GM19463 (cell line): ENCODE data around the gene SMARCD3.

Source experiments
- ATAC-seq: cut with Tn5 transposase; IDR thresholded peaks from one replicate; pipeline ENCODE4 v1.9.1; 2021; ENCODE audit warnings: mild to moderate bottlenecking, moderate library complexity; ENCODE audit not compliant: unreplicated experiment

Gene SMARCD3

DNA sequence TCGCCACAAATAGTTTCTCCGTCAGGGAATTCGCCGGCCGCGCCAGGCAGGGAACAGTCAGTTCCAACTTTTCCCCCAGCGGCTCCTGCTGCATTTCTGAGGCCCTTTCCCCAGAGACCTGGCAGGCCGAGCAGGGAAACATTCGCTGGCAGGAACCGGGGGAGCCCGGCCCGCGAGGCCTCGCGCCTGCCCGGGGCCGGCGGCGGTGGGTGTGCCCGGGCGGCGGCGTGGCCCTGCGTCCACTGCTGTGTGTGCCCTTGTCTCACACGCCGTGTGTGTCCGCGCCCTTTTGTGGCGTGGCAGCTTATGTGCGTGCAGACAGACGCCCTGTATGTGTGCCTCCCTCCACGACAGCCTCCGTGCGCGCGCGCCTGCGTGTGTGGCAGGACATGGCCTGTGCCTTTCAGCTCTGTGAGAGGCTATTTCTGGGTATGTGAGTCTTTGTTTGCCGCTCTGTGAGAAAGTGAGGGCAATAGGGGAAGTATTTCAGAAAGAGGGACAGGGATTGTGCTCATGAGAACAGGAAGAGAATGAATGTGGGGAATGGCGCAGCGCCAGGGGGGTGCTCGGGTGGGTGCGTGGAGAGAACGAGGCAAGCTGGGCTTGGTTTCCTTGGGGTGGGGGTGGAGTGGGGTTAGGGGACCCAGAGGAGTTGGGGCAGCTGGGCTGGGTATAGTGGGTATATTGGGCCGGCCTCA lies 689 bp upstream of the SMARCD3 start:
- ATAC-seq = no peak

DNA sequence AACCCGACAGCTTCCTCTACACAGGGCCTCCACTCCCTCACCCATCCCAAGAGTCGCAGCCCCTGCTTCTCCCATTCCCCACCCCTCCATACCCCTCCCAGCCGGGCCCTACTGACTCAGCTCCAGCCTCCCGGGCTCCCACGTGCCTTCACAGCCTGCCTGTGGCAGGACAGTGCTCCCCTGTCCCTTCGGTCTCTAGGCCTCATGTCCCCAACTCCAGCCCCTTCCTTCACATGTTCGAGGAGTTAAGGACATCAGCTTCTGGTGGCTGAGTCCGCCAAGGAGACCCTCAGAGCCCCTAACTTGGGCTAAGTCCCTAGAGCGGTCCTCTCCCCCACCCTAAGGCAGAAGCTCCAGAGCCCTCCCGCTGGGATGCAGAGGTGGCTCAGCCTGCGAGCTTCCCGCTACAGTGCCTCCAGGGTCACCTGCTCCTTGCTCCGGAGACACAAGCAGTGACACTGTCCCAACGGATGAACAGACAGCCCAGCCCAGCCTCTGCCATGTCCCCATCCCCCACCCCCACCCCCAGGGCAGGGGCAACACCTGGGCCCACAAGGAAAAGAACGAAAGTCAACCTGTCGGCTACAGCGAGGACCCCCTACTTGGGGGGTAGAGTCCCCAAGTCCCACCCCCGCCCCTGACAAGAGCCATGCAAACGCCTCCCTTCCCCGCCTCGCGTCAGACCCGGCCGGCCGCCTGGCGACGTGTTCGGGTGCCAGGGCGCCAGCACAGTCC lies 716 bp downstream of the SMARCD3 start:
- ATAC-seq = no peak

DNA sequence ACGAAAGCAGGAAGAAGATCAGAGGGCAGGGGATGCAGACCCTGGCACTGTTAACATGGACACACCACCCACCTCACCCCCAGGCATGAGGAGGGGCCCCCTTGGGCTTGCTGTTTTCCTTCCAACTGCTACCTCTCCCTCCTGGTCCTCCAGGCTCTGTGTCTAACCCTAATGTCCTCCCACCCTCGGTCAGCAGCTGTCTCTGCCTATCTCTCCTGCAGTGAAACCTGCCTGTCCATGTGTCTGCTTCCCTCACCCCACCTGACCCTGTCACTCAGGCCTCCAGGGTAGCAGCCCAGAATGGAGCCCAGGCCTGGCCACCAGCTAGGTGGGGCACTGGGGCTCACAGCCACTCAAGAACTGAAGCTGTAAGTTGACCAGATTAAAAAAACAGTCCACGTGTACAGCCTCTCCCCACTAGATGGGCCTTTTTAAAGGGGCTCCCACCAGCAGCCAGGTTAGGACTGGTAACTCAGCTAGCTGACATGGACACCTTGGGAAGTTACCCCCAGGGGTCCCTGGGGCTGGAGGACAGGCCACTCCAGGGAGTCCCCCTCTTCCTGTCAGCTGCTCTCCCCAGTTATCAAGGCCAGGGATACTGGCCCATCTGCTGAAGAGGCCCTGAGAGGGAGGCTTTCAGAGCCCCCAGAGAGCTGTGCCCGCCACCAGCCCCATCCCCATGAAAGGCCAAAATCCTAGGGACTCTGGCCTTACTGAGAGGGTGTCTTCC lies 1.5 kb downstream of the SMARCD3 start:
- ATAC-seq = no peak

DNA sequence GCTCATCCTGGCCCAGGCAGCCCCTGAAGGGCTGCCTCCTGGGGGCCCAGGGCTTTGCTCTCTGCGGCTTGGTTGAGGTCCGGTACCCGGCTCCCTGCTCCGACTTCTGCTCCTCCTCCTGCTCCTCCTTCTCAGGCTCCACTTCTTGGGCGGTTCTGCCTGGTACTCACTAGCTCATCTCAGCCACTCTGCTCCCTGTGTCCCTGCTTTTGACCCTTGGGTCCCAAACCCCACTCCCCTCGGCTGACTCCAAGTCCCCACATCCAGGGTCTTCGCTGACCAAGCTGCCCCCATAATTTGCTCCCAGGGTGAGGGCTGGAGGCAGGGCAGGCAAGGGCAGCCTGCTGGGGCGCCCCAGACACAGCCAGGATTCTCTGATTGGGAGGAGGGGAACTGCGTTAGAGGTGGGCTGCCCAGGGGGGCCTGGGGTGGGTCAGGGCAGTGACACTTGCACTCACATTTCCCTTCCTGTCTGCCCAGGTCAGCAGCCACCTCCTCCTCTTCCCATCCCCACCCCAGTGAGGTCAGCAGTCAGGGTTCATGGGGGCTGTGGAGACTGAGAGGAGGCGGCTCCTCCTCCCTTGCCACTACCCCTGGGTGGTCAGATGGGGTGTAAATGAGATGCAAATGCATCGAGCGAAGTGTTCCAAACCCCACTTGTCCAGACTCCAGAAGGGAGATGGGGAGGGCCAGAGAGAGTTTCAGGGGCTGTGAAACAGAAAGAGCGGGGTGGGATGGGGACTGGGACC lies 2.2 kb downstream of the SMARCD3 start:
- no peak for ATAC-seq

DNA sequence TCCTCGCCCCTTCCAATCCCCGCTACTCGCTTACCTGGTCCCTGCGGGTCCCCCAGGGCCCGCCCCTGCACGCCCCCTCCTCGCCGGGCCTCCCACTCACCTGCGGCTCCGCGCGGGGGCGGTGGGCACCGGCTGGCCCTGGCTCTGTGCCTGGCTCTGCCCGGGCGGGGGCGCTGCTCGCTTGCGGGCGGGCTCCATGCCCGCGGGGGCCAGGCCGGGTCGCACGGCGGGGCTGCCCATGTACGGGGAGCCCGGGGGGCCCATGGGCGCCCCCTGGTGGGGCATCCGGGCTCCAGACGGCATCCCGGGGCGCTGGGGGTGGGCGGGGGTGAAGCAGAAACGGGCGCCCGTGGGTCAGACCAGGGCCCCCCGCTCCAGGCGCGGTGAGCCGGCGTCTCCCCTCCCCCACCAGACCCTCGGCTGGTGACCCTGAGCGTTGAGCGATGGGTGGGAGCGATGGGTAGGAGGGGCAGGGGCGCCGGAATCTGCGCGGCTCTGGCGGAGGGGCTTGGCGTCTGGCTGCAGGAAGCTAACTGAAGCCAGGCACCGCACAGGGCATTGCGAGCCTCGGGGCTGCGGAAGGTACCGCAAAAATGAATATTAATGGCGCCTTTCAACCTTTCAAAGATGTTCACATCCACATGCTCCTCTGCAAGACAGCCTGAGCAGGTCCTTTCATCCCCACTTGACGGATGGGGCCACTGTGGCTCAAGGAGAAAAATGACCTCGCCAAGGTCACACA lies 3.0 kb downstream of the SMARCD3 start:
- peak; percentile 50 for ATAC-seq

DNA sequence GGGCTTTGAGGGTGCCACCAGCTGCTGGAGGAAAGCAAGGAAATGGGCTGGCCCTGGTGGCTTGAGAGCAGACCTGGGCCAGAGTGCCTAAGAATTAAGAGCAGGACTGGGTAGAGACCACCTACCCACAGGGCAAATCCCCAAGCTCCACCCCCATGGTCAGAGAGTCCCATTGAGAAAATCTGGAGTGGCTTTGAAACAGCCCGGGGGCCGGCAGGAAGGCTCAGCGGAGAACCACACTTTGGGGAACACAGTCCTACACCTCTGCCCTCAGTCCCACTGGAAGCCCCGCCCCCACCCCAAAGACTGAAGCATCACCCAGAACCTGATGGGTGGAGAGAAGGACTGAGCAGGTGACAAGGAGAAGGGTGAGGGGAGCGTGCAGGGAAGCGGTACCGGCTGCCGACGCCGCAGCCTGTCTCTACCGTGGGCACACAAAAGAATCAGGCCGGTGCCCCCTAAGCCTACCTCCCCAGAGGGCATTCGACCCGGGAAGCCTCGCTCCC lies 3.6 kb downstream of the SMARCD3 start:
- ATAC-seq = peak; percentile 3

DNA sequence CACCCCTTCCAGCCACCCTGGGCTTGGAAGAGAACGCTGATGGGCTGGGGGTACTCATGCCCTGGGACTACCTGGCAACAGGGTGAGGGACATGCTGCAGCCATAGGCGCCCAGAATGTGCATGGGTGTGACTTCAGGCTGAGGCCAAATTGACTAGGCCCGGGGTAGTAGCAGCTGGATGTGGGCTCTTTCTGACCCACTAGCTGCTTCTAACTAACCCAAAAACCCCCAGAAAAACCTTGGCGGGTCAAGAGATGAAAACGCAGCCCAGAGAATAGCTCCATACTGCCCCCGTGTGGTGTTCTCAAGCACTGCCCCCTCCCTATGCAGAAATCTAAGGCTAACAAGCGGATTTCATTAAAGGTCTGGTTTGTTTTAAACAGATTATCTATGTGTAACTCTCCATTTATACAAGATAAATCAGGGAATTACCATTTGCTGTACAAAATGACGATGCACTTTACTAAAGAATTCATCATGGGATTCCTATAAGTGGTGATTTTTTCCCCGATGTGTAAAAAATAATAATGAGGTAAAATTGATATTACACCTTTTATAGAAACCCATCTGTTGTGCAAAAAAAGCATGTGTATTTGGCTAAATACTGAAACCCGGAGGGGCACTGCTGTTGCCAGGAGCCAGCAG lies 4.2 kb downstream of the SMARCD3 start:
- ATAC-seq = no peak

DNA sequence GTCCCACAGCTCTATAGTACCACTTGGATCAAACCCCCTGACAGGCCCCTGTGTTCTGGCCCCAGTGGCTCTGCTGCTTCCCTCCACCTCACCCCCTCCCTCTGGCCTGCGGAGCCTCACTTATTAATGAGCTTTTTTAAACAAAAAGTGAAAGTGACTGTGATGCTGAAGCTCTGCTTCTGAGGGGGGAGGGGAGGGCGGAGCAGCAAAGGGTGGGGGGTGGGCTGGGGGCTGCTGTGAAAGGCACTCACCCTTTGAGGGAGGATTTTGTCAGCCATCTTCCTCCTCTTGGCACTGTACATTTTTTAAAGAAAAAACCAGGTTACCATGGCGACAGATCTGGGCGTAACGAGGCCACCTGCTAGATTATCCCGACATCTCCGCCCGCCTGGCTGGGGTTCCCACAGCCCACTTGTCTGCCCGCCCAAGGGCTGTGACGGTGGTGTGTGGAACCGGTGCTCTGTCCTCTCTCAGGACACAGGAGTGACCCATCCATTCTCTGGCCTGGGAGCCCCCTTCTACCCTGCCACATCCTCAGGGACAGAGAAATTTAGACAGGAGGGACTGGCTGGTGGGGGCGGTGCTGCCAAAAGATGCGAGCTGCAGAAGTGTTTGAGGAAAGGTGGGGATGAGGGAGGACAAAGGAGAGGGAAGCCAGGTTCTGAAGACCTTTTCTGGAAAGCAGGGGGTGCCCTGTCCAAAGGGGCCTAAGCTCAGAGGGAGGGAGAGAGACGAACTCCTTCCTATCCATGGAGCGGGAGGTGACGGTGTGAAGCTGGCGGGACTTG lies 4.9 kb downstream of the SMARCD3 start:
- ATAC-seq = no peak

DNA sequence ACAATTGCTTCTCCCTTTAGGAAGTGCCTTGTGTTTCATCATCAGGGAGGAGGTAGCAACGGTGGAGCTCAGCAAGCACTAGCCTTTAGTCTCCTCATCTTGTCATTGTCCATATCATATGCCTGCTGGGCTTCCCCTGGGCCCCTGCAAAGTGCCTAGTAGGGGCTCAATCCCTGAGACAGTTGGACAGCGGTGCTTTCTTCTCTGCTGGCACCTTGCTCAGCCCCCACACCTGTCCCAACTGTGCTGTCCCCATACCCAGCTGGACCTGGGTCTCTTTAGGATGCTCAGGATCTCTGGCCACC lies 5.5 kb downstream of the SMARCD3 start:
- no peak for ATAC-seq

DNA sequence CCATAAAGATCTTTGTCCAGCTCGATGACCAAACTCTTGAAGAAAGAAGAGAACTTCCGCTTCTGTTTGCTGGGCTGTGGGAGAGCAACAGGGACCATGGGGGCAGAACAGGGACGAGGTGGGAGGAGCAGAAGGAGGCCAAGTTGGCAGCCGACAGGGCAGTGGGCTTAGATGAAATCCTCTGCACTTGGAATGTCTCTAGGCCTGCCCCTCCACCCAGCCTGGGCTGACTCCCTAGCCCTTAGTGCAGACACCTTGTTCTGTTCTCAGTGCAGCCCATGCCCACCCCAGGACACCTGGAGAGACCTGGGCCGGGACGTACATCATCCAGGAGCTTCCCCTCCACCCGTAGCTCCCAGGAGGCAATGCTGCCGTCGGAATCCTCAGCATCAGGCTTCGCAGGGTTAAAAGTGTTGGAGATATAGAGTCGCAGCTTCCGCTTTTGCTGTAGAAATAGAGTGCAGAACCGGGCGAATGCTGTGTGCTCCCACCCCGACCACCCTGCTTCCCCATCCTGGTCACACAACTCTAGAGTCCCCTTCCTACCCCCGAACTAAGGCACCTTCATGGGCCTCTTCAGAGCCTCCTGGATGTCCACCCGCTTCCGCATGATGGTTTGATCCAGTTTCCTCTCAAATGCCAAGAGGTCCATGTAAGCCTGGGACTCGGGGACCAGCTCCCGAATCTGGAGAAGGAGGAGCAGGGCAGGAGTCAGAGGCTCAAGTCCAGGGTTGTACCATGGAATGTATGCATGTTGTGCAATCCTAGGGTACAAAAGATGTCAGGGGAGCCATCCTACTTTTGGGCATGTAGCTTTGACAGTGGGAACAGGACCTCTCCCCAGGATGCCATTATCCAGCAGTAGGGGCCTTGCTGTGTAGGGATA lies 6.1 kb downstream of the SMARCD3 start:
- no peak for ATAC-seq

DNA sequence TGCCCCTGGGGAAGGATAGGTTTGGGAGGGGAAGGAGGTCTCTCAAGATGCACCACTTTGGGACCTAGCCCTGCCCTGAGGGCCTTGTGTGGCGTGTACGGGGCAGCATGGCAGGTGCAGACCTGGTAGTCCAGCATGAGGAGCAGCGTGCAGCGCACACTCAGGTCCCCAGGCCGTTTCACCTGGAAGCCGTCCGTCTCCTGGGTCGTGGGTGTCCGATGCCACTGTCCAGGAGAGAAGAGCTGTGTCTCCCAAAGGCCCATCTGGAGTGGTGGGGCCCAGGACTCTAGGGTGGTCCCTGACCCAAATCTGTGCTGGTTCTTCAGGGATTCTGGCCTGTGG lies 6.8 kb downstream of the SMARCD3 start:
- no peak for ATAC-seq

DNA sequence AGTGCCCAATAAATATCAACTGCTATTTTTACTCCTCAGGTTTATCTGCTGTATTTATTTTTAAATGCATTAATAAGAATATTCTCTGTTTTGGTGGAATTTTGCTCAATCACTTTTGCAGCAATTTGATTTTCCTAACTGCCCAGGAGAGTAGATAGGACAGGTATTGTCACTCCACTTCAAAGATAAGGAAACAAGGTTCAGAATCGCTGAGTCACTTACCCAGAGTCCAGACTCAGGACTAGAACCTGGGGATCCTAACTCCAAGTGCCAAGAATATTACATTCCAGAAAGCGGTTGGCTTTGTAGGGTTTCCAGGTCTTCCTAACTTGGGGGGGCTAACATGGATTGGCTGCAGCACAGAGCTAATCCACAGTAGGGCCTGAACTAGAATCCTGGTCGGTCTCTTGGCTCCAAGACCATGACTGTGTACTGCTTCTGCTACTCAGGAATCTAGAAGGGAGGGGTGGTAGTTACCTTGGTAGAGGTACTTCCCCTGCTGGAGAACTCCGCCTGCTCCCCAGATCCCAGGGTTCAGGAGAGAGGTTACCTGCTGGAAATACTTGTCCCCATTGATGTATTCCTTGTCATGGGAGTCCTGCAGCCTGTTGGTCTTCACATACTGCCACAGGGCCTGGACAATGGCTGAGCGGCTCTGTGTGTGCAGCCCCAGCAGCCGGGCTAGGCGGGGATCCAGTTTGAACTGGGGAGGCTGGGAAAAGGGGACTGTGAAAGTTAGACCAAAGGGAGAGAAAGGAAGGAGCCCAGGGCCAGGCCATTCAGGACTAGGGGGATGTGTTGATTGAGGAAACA lies 7.3 kb downstream of the SMARCD3 start:
- no peak for ATAC-seq

DNA sequence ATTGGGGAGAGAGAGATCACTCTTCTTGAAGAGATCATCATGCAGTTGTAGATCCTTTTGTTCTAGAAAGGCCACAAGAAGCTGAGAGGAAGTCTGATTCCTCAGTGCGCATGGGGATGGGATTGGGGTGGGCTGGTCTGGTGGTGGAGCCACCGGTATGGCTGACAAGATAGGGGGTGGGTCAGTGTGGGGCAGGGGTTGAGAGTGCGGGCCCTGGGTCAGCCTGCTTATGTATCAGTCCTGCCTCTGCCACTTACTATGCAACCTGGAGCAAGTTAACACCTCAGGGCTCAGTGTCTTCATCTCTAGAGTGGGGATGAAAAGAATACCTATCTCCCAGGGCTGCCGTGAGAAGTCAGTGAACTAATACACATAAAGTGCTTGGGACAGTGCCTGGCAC lies 8.0 kb downstream of the SMARCD3 start:
- ATAC-seq = no peak

DNA sequence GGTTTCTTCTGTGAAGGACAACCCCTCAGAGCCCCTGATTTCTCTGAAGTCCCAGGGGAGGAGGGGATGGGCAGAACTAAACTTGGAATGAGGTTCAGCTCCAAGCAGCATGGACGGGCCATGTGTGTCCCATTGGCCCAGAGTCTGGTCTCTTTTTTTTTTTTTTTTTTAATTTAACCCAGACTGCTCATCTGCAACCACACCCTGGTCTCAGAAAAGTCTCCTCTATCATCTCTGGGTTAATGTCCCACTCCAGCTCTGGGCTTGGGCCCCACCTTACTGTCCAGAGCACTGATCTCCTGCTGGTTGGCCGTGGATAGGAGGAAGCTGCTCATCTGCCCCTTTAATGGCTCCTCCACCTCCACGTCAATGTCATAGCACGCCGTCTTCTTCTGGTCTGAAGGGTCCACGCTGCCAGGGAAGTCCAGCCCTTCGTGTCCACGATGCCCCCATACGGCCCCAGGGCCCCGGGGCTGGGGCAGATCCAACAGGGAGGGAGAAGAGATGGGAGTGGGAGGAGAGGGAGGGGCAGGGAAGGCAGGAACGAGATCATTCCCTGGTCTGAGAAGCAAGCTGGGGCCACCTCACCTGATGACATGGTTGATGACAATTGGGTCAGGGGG lies 8.5 kb downstream of the SMARCD3 start:
- ATAC-seq = no peak

DNA sequence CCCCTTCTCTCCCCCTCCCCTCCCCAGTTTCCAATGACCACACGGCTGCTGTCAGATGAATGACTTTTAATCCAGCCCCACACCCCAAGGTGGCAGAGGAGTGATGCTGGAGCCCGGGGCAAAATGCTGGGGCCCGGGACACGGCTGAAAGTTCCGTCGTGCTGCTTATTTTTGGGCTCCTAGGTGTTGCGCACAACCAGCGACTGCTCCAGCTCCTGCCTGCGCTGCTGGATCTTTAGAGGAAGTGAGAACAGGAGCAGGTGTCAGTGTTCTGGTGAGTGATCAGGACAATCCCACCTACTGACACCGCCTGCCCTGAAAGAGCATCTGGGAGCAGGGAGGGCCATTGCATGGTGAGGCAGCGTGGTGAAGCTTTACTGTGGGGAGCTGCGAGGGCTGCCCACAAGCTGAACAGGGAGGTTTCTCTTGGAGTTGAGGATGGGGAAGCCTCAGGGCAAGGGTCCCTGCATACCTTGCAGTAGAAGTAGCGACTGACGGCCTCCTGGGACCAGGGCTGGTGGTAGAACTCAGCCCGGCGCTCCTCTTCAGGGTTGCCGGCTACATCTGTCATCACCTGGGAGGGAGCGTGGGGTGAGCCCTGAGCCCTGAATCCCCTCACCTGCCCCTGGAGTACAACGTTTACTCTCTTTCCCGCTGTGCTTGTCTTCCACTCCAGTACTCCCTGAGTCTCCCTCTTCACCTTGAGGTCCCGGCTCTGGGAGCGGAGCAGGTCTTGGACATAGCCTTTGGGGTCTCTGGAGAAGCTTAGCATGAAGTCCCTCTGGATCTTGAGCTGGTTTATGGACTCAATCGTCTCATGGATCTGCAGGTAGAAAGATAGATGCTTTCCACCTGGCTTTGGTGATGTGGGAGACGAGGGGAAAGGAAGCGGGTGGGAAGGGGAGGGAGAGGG lies 9.3 kb downstream of the SMARCD3 start:
- ATAC-seq = no peak

DNA sequence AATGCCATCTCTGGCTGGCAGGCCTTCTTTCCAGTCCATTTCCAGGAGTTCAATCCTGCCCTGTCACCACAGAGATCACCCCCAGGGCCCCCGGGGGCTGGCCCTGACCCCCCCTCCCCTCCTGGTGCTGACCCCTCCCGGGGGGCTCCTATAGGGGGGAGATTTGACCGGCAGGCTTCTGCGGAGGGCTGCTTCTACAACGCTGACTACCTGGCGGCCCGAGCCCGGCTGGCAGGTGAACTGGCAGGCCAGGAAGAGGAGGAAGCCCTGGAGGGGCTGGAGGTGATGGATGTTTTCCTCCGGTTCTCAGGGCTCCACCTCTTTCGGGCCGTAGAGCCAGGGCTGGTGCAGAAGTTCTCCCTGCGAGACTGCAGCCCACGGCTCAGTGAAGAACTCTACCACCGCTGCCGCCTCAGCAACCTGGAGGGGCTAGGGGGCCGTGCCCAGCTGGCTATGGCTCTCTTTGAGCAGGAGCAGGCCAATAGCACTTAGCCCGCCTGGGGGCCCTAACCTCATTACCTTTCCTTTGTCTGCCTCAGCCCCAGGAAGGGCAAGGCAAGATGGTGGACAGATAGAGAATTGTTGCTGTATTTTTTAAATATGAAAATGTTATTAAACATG lies 10.2 kb downstream of the SMARCD3 start:
- no peak for ATAC-seq
